H1 (cell line): ENCODE measurements around the gene SEMA3G. TPM values are rescaled to one million over a fixed set of nuclear protein-coding genes. Genes with fewer than 3 reads are reported as not detected.

ENCODE experiments used
- CTCF ChIA-PET: fragments of 300-600 bp; sonication (Branson Sonifier 250); formaldehyde crosslinking; loops from one replicate; lab custom pipeline; 2021; ENCODE audit not compliant: partially characterized antibody; lab: Charles Lee
- POLR2A ChIA-PET: fragments of 300-600 bp; sonication (Branson Sonifier 250); formaldehyde crosslinking; loops from one replicate; lab custom pipeline; 2021; ENCODE audit warnings: inconsistent platforms; ENCODE audit not compliant: partially characterized antibody; lab: Charles Lee
- DNase-seq, 2 experiments: peaks; one replicate each; pipeline versions ENCODE4 v3.0.0 to v3.0.0-alpha.2; 2010 to 2022; ENCODE audit warnings: low spot score in 2 of 2, low read depth in 1 of 2, mixed read lengths in 1 of 2
- FAIRE-seq: peaks from 2 replicates; lab custom pipeline; 2011; peaks lifted over from hg19 to GRCh38; lab: Jason Lieb, UNC
- H2AFZ ChIP-seq: 2 replicates; pipeline ENCODE4 v1.8.1; 2012; ENCODE audit warnings: low read length, inconsistent platforms
- H2AK5ac ChIP-seq: 2 replicates; pipeline ENCODE4 v1.6.1; 2013; ENCODE audit warnings: low read depth, low read length
- H2BK120ac ChIP-seq: replicated peaks from 2 replicates; pipeline ENCODE3; 2013; ENCODE audit warnings: low read depth, low read length, inconsistent platforms
- H2BK12ac ChIP-seq: 2 replicates; pipeline ENCODE4 v1.6.1; 2013; ENCODE audit warnings: low read depth, low read length
- H2BK15ac ChIP-seq: 2 replicates; pipeline ENCODE4 v1.6.1; 2013; ENCODE audit warnings: low read length
- H2BK20ac ChIP-seq: 2 replicates; pipeline ENCODE4 v1.6.1; 2013; ENCODE audit warnings: low read length
- H2BK5ac ChIP-seq: 2 replicates; pipeline ENCODE4 v1.6.1; 2013; ENCODE audit warnings: low read depth, low read length
- H3K14ac ChIP-seq: 2 replicates; pipeline ENCODE4 v1.6.1; 2013; ENCODE audit warnings: inconsistent platforms; ENCODE audit not compliant: insufficient read length
- H3K18ac ChIP-seq: 2 replicates; pipeline ENCODE4 v1.6.1; 2013; ENCODE audit warnings: low read length; ENCODE audit errors: extremely low read depth
- H3K23ac ChIP-seq: 2 replicates; pipeline ENCODE4 v1.6.1; 2013; ENCODE audit warnings: inconsistent platforms; ENCODE audit not compliant: insufficient read length
- H3K23me2 ChIP-seq: 2 replicates; pipeline ENCODE4 v1.6.1; 2013; ENCODE audit warnings: low read depth, low read length
- H3K27ac ChIP-seq: 2 replicates; pipeline ENCODE4 v1.6.1; 2011; ENCODE audit warnings: low read depth, low read length, inconsistent platforms
- H3K27me3 ChIP-seq, 4 experiments: replicated peaks in 1 of 4; 1 replicate in 1 of 4; 2 replicates in 3 of 4; pipeline versions ENCODE4 v1.6.1 to v1.8.1; 2011 to 2013; ENCODE audit warnings: low read length in 3 of 4, mild to moderate bottlenecking in 3 of 4, inconsistent platforms in 2 of 4, mixed read lengths in 2 of 4, moderate library complexity in 1 of 4; ENCODE audit not compliant: control insufficient read depth in 3 of 4, insufficient read depth in 3 of 4; ENCODE audit errors: extremely low read depth in 1 of 4
- H3K36me3 ChIP-seq, 4 experiments: 2 replicates each; pipeline versions ENCODE4 v1.6.1 to v1.8.1; 2011 to 2013; ENCODE audit warnings: mild to moderate bottlenecking in 4 of 4, low read length in 3 of 4, moderate library complexity in 2 of 4, control low read depth in 1 of 4, inconsistent platforms in 1 of 4; ENCODE audit not compliant: insufficient read depth in 4 of 4, control insufficient read depth in 2 of 4
- H3K4ac ChIP-seq: replicated peaks from 2 replicates; pipeline ENCODE3; 2013; ENCODE audit warnings: low read length, low read depth, mixed read lengths, inconsistent platforms; ENCODE audit not compliant: insufficient read length
- H3K4me1 ChIP-seq, 4 experiments: replicated peaks in 1 of 4; 1 replicate in 1 of 4; 2 replicates in 3 of 4; pipeline versions ENCODE4 v1.6.1 to v1.8.1; 2011 to 2013; ENCODE audit warnings: low read length in 3 of 4, inconsistent platforms in 2 of 4, mixed read lengths in 1 of 4; ENCODE audit not compliant: insufficient read depth in 4 of 4, control insufficient read depth in 3 of 4
- H3K4me2 ChIP-seq, 2 experiments: 2 replicates each; pipeline versions ENCODE4 v1.6.1 to v1.8.1; 2011 to 2013; ENCODE audit warnings: low read depth in 2 of 2, low read length in 2 of 2, control low read depth in 1 of 2, inconsistent platforms in 1 of 2, mild to moderate bottlenecking in 1 of 2; ENCODE audit not compliant: insufficient read depth in 1 of 2
- H3K4me3 ChIP-seq, 4 experiments: fragments of 200-600, 300-600 bp in 1 of 4; sonication (generic), shearing (Covaris generic), sonication (Bioruptor Twin) in 1 of 4; 2 replicates each; pipeline versions ENCODE4 v1.5.1 to v1.8.1; 2011 to 2016; ENCODE audit warnings: low read length in 4 of 4, low read depth in 3 of 4, control low read depth in 2 of 4, inconsistent platforms in 2 of 4, mild to moderate bottlenecking in 2 of 4, mixed read lengths in 1 of 4, moderate library complexity in 1 of 4; ENCODE audit not compliant: insufficient read depth in 2 of 4; ENCODE audit errors: extremely low read depth in 1 of 4
- H3K56ac ChIP-seq: replicated peaks from 2 replicates; pipeline ENCODE3; 2013; ENCODE audit warnings: low read depth, mild to moderate bottlenecking, mixed read lengths, low read length, inconsistent platforms; ENCODE audit not compliant: insufficient read length
- H3K79me1 ChIP-seq: 2 replicates; pipeline ENCODE4 v1.6.1; 2013; ENCODE audit warnings: low read depth, low read length, control low read depth
- H3K79me2 ChIP-seq, 2 experiments: 2 replicates each; pipeline versions ENCODE4 v1.6.1 to v1.8.1; 2012 to 2013; ENCODE audit warnings: low read length in 2 of 2, mild to moderate bottlenecking in 2 of 2, inconsistent platforms in 1 of 2; ENCODE audit not compliant: insufficient read depth in 2 of 2, control insufficient read depth in 1 of 2
- H3K9ac ChIP-seq, 4 experiments: replicated peaks in 1 of 4; 1 replicate in 1 of 4; 2 replicates in 3 of 4; pipeline versions ENCODE4 v1.6.1 to v1.8.1; 2011 to 2013; ENCODE audit warnings: low read depth in 3 of 4, low read length in 3 of 4, control low read depth in 2 of 4, mild to moderate bottlenecking in 2 of 4, moderate library complexity in 2 of 4, inconsistent platforms in 1 of 4; ENCODE audit errors: extremely low read depth in 1 of 4
- H3K9me3 ChIP-seq, 2 experiments: 2 replicates each; pipeline versions ENCODE4 v1.6.1 to v1.8.1; 2012 to 2013; ENCODE audit warnings: mild to moderate bottlenecking in 2 of 2, moderate library complexity in 2 of 2, control low read depth in 1 of 2, inconsistent platforms in 1 of 2, low read depth in 1 of 2, low read length in 1 of 2, mixed read lengths in 1 of 2; ENCODE audit not compliant: insufficient read depth in 2 of 2
- H4K20me1 ChIP-seq, 2 experiments: replicated peaks in 1 of 2; 2 replicates each; pipeline versions ENCODE3 to v1.8.1; 2011 to 2013; ENCODE audit warnings: inconsistent platforms in 2 of 2, low read length in 2 of 2, mild to moderate bottlenecking in 1 of 2; ENCODE audit not compliant: insufficient read depth in 2 of 2, control insufficient read depth in 1 of 2
- H4K5ac ChIP-seq: 2 replicates; pipeline ENCODE4 v1.6.1; 2013; ENCODE audit warnings: low read length, low read depth, mixed read lengths, inconsistent platforms; ENCODE audit not compliant: insufficient read length
- H4K8ac ChIP-seq: 2 replicates; pipeline ENCODE4 v1.8.0; 2013; ENCODE audit warnings: mild to moderate bottlenecking, moderate library complexity, low read length, inconsistent platforms; ENCODE audit not compliant: insufficient read depth; ENCODE audit errors: extremely low read depth
- H4K91ac ChIP-seq: replicated peaks from 2 replicates; pipeline ENCODE3; 2013; ENCODE audit warnings: low read length, mixed read lengths, inconsistent platforms; ENCODE audit not compliant: insufficient read length
- CHD2 ChIP-seq: IDR thresholded peaks from 2 replicates; pipeline ENCODE4 v1.6.1; 2012; ENCODE audit warnings: low read length, improper control_type of control experiment
- EZH2 ChIP-seq: fragments of 200-600 bp; sonication (generic); IDR thresholded peaks from 2 replicates; pipeline ENCODE4 v1.7.1; 2012; ENCODE audit warnings: low read depth, mild to moderate bottlenecking, moderate library complexity, low read length, inconsistent platforms; ENCODE audit not compliant: severe bottlenecking
- GABPA ChIP-seq: IDR thresholded peaks from 2 replicates; pipeline ENCODE4 v1.6.1; 2011; ENCODE audit warnings: mild to moderate bottlenecking, low read length, moderate library complexity, borderline replicate concordance; ENCODE audit not compliant: insufficient read depth
- NRF1 ChIP-seq: IDR thresholded peaks from 2 replicates; pipeline ENCODE4 v1.6.1; 2011; ENCODE audit warnings: mild to moderate bottlenecking, low read depth, low read length, improper control_type of control experiment
- RAD21 ChIP-seq, 2 experiments: IDR thresholded peaks in 1 of 2; conservative IDR thresholded peaks in 1 of 2; 2 replicates each; pipeline ENCODE4 v1.6.1; 2011; ENCODE audit warnings: low read depth in 2 of 2, low read length in 2 of 2, improper control_type of control experiment in 1 of 2, inconsistent platforms in 1 of 2, mild to moderate bottlenecking in 1 of 2, moderate library complexity in 1 of 2
- TAF1 ChIP-seq: IDR thresholded peaks from 2 replicates; pipeline ENCODE4 v1.6.1; 2011; ENCODE audit warnings: mild to moderate bottlenecking, low read depth, low read length
- TAF7 ChIP-seq: optimal IDR thresholded peaks from 2 replicates; pipeline ENCODE3; 2011; ENCODE audit warnings: low read depth, mild to moderate bottlenecking, inconsistent platforms, low read length, moderate library complexity, borderline replicate concordance
- YY1 ChIP-seq: IDR thresholded peaks from 2 replicates; pipeline ENCODE4 v1.6.1; 2011; ENCODE audit warnings: low read depth, mild to moderate bottlenecking, low read length
- ZNF274 ChIP-seq: IDR thresholded peaks from 2 replicates; pipeline ENCODE4 v1.7.0; 2012; ENCODE audit warnings: low read length, borderline replicate concordance; ENCODE audit errors: extremely low read depth
- WGBS, 2 experiments: shearing (Covaris generic) in 1 of 2; methylation state at CpG; one replicate each; pipeline versions ENCODE4 v1.1.6 to v1.1.7; 2013 to 2015; ENCODE audit warnings: low lambda C conversion rate in 2 of 2, mixed read lengths in 2 of 2, inconsistent platforms in 1 of 2, low coverage in 1 of 2, missing lambda C conversion rate in 1 of 2; ENCODE audit not compliant: insufficient replicate concordance in 2 of 2, insufficient coverage in 1 of 2, insufficient read length in 1 of 2; ENCODE audit errors: extremely low coverage in 1 of 2, missing lambda C conversion rate in 1 of 2; 5-methylcytosine and 5-hydroxymethylcytosine counted together
- polyA plus RNA-seq, 7 experiments: library from polyadenylated mRNA; depleted of rRNA in 3 of 7; stranded (reverse) in 5 of 7; unstranded in 2 of 7; fragments of >200 nt in 5 of 7; fragments of 200-250 nt in 2 of 7; gene quantifications; 1 replicate in 5 of 7; 2 replicates in 1 of 7; 4 replicates in 1 of 7; pipeline versions ENCODE4 v1.2.1 to v1.2.3, GENCODE V29; 2011 to 2013; ENCODE audit warnings: missing spikeins in 2 of 7, mixed read lengths in 2 of 7
- total RNA-seq: library from RNA; stranded (reverse); fragmentation: NEBNext Ultra II Directional; extraction: Animal tissue kit (Norgen Biotek cat#: 25700); gene quantifications from 2 replicates; pipeline ENCODE4 v1.2.1, GENCODE V29; 2021
- TF ChIP-seq, protein P1 (sequence below): IDR thresholded peaks from 2 replicates; pipeline ENCODE4 v1.6.1; 2011; ENCODE audit warnings: low read depth, mild to moderate bottlenecking, low read length; ENCODE audit not compliant: insufficient read depth

The SEMA3G gene
- total and polyA plus RNA-seq, 2 of the 8 experiments (the other 6 are each of a cell fraction or from before 2014, with no cell fraction given), result 0.95 to 1.5 TPM

- POLR2A ChIA-PET, result interaction anchor here (3.0 kb wide), 1 partner anchor 11 kb away, joined by 23 read pairs; no protein-coding TSS in a partner anchor
- Histone ChIP-seq H2BK15ac (no peak overlapping the region), H4K20me1 (no peaks in the 10 kb centered on the region), H4K8ac (no peak overlapping the region; the same call in 1 of the 2 replicates), H3K4me2 (no peak overlapping the region), H3K9me3 (no peaks in the 10 kb centered on the region), H2BK120ac (no peak overlapping the region), H2AK5ac (no peak overlapping the region), H3K23ac (no peak overlapping the region), H3K79me1 (no peaks in the 10 kb centered on the region; the same call in 1 of the 2 replicates), H3K14ac (no peak overlapping the region), H3K18ac (no peak overlapping the region), H3K23me2 (no peaks in the 10 kb centered on the region), H3K4me3 (no peak overlapping the region), H2BK12ac (no peak overlapping the region), H2AFZ (no peak overlapping the region), H3K36me3 (no peaks in the 10 kb centered on the region), H4K5ac (no peak overlapping the region), H3K4me1 (no peaks in the 10 kb centered on the region), H3K27ac (no peak overlapping the region), H3K9ac (no peak overlapping the region), H4K91ac (no peak overlapping the region), H3K79me2 (no peaks in the 10 kb centered on the region), H3K27me3 (no peaks in the 10 kb centered on the region), H2BK20ac (no peak overlapping the region), H3K56ac (no peak overlapping the region), H2BK5ac (no peak overlapping the region), H3K4ac (no peak overlapping the region)
- DNase-seq (no peak), FAIRE-seq (no peak)
- TF ChIP-seq CHD2 (no peak), ZNF274 (no peak), RAD21 (IDR thresholded peaks at IDR 0.05 in 1 of 2, conservative IDR thresholded peaks at IDR 0.05 in 1 of 2; ENCODE audit: low read depth in 2 of 2, low read length in 2 of 2) (no peak), TAF1 (no peak), TAF7 (no peak), GABPA (no peak), NRF1 (no peak), EZH2 (no peak), YY1 (no peak)
- TF ChIP-seq, protein P1, sequence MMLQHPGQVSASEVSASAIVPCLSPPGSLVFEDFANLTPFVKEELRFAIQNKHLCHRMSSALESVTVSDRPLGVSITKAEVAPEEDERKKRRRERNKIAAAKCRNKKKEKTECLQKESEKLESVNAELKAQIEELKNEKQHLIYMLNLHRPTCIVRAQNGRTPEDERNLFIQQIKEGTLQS, result no peak
- CTCF ChIA-PET, result interaction anchor here (1.0 to 4.6 kb wide), 3 partner anchors 9 to 54 kb away, joined by 3 to 26 read pairs (median 5); no protein-coding TSS in a partner anchor
- WGBS, 2 experiments, result 90% methylated on average over 18 of the region's 18 CpGs; no CpG with 5 or more reads in 1 of the 2 experiments
Measured at GRCh38 chr3:52393131-52393807, 51.6 kb downstream of the SEMA3G start.
